Central memory CD4-positive, alpha-beta T cell (primary cell): ENCODE results near the gene VPS8.
"Not testable (repeated sequence)": the region's sequence is repeated elsewhere in the genome, so short reads cannot be mapped to it uniquely, and the experiment has no call there.

Experiments used
- DNase-seq: peaks from one replicate; pipeline ENCODE4 v3.0.0; 2022

The VPS8 gene

DNA sequence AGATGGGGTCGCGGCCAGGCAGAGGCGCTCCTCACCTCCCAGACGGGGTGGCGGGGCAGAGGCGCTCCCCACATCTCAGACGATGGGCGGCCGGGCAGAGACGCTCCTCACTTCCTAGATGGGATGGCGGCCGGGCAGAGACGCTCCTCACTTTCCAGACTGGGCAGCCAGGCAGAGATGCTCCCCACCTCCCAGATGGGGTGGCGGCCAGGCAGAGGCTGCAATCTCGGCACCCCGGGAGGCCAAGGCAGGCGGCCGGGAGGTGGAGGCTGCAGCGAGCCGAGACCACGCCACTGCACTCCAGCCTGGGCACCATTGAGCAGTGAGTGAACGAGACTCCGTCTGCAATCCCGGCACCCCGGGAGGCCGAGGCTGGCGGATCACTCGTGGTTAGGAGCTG lies 191.9 kb downstream of the VPS8 start:
- not testable (repeated sequence) for DNase-seq

- DNase-seq: no peak
Observed at GRCh38 chr3:185009650-185010049, 197.7 kb downstream of the VPS8 start.

DNA sequence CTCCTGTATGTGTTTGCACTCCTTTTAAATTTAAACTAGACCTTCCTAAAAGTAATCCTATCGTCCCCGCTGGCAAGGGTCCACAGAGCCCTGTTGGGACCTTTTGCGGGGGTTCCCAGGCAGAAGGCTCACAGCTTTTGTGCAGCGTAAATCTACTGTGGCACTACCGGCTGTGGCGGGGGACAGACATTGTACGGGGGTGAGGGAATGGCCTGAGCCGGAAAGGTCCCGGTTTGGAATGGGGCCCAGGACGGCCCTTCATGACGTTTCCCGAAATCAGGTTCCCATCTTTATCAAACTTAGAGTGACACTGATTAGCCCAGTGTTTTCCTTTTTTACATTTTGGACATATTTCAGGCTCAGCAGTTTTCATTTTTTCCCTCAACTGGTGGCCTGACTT lies 205.6 kb downstream of the VPS8 start:
- not testable (repeated sequence) for DNase-seq

DNA sequence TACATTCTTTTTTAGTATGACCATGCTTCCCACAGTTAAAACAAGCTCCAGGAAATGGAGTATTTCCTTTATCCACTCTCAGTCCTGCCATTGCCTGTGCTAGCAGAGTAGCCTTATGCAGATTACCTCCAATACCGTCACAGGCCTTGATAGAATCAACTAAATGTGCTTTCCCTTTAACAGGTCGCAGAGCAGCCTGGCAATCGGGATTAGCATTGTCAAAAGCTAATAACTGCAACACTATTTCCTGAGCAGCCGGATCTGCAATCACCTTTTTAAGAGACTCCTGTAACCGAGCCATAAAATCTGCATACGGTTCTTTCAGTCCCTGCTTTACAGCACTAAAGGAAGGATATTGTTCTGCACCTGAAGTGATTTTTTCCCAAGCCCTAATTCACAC lies 206.0 kb downstream of the VPS8 start:
- DNase-seq: not testable (repeated sequence)

DNA sequence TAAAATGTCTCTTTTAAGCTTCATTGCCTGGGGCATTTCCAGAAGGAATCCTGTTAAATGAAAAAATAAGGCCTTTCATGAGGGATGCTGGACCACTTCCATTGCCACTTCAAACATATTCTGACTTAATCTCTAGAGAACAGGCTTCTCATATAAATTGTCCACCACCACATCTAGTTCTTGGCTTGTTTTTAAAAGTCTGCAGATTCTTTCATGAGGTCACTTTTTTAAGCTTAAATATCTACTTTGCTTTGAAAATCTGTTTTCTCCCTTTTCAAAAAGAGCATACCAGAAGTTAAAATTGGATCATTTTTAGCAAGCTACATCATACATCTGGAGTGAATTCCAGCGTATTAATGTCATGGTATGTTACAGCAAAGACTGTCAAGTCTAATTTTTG lies 209.3 kb downstream of the VPS8 start:
- no peak for DNase-seq

- DNase-seq: no peak
Observed at GRCh38 chr3:185024406-185024805, 212.4 kb downstream of the VPS8 start.

GRCh38 chr3:185024966-185025365 lies 213.0 kb downstream of the VPS8 start:
- DNase-seq: no peak

DNA sequence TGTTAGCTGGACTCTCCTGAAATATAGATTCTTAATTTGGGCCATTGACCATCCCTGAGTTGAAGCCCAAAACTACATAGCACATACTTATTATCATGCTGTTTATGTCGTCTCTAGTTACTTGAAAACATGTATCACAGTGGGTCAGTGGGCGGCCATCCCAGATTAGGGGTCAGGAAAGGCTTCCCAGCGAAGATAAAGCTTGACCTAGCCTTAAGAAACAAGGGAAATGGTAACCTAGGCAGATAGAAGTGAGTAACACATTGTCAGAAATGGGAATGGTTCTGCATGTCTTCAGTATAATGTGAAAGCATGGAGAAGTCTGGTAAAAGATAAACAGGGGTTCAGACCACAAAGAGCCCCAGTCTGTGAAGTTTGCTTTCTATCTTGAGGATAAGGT lies 216.2 kb downstream of the VPS8 start:
- DNase-seq: no peak

DNA sequence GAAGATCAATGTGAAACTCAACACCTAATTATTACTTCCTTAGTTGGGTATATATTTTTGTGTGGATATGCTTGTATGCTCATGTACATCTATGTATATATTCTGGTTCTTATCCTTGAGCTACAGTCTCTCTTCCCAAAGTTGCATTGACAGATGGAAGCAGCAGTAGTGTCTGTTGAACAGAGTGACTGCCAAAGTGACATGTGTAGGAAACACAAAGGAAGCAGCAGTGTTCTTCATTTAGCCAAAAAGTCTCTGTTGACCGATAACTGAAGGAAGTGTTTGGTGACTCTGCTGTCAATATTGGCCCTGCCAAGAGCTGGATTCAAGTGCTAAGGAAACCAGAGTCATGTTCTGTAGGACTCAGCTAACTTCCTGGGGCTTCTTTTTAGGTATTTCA lies 217.1 kb downstream of the VPS8 start:
- DNase-seq: no peak

GRCh38 chr3:185030399-185030798 lies 218.4 kb downstream of the VPS8 start:
- no peak for DNase-seq

DNA sequence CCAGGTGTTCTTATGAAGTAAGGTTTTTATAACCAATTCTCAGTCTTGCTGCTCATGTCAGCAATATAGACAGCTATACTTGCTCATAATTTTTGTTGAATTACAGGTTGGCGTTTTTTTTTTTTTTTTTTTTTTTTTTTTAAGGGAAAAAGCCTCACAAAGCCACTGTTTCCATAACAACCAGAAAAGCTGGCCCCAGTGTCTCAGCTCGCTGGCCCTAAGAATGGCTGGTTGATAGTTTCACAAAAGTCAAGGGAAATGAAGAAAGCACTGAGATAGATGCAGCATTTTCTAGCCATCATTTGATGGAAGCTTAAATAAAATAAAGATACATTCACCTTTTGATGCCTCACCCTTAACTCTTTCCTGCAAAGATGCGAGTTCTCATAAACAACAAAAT lies 219.0 kb downstream of the VPS8 start:
- no peak for DNase-seq

- no peak for DNase-seq
Observed at GRCh38 chr3:185037801-185038200, 225.8 kb downstream of the VPS8 start.

DNA sequence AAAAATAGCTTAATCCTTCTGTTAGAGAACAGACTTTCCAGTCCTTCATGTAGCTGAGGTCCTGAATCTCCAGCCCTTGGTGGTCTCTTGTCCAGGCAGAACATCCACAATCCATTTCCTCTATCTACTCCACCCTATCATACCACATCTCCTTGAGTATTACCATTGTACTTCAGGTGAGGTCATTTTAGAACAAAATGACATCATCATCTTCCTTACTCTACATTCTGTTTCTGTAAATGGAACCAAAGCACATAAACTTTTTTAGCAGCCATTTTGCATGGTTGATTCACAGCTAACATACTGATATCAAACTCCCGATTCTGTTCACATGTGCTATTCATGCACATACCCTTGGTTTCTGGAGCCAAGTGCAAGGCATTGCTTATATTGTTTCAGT lies 228.5 kb downstream of the VPS8 start:
- DNase-seq: no peak

GRCh38 chr3:185041540-185041939 lies 229.6 kb downstream of the VPS8 start:
- no peak for DNase-seq

GRCh38 chr3:185042312-185043050 lies 230.5 kb downstream of the VPS8 start:
- DNase-seq: no peak

DNA sequence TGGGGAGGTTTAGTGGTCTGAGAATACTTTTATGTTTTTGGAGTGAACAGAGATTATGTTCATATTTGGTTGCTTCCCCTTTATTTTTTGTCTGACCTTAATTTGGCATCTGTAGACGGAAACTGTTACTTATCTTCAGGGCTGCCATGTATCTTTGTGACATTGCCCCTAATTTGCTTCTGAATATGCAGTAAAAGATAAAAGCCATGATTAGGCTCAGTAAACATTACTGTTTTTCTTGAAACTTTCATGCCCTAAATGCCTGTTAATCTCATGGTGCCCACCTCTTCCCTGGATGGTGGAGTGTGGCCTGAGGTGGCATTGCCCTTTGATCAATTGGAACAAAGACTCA lies 234.2 kb downstream of the VPS8 start:
- DNase-seq: no peak

GRCh38 chr3:185046603-185047002 lies 234.6 kb downstream of the VPS8 start:
- no peak for DNase-seq

- DNase-seq: no peak
Observed at GRCh38 chr3:185049710-185050109, 237.7 kb downstream of the VPS8 start.

DNA sequence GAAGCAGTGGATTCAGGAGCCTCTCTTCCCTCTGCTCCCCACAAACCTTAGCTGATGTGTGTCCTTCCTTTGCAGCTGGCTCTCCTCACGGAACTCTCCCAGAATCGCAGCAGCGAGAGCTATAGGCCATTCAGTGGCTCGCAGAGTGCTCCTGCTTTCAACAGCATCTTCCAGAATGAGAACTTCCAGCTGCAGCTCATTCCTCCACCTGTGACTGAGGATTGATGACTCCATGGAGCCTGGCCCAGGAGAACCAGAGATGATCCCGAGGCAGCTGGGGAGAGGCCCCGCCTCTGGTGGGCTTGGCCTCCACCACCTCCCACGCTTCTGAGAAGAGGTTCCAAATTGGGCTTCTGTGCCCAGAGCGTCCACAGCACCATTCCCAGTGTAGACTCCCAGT lies 239.8 kb downstream of the VPS8 start:
- no peak for DNase-seq

- no peak for DNase-seq
Observed at GRCh38 chr3:185052631-185053030, 240.7 kb downstream of the VPS8 start.

- DNase-seq: no peak
Observed at GRCh38 chr3:185056908-185057307, 244.9 kb downstream of the VPS8 start.

GRCh38 chr3:185057829-185058228 lies 245.9 kb downstream of the VPS8 start:
- DNase-seq: no peak

GRCh38 chr3:185058796-185059195 lies 246.8 kb downstream of the VPS8 start:
- no peak for DNase-seq

DNA sequence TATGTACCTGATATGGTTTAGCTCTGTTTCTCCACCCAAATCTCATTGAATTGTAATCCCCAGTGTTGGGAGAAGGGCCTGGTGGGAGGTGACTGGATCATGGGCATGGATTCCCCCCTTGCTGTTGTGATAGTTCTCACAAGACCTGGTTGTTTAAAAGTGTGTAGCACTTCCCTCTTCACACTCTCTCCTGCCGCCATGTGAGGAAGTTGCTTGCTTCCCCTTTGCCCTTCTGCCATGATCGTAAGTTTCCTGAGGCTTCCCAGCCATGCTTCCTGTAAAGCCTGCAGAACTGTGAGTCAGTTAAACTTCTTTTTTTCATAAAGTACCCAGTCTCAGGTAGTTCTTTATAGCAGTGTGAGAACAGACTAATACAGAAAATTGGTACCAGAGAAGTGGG lies 247.8 kb downstream of the VPS8 start:
- DNase-seq: no peak

GRCh38 chr3:185060655-185061054 lies 248.7 kb downstream of the VPS8 start:
- DNase-seq: no peak
